ENCODE results near the gene LCP2. TPM values are rescaled to one million over a fixed set of nuclear protein-coding genes. Genes with fewer than 3 reads are reported as not detected.

The LCP2 gene
- total and polyA plus RNA-seq, 2 donors (not counting 1 experiment from before 2014, with no cell fraction given), result not detected

GRCh38 chr5:170226661-170227060 is 70.9 kb downstream of the LCP2 start:
- Histone ChIP-seq H3K9ac (ENCODE audit: insufficient read depth, low read length) (no peak overlapping the region), H3K9me3 (ENCODE audit: control insufficient read depth, insufficient read depth, low read depth, low read length) (no peaks in the 10 kb centered on the region), H3K79me2 (ENCODE audit: control insufficient read depth, insufficient read depth, low read length) (no peaks in the 10 kb centered on the region), H3K27ac (ENCODE audit: insufficient read depth, low read length) (no peak overlapping the region), H3K4me2 (ENCODE audit: extremely low read depth, insufficient read depth, low read length) (no peak overlapping the region), H3K36me3 (ENCODE audit: control insufficient read depth, insufficient read depth, low read length) (no peaks in the 10 kb centered on the region), H2AFZ (ENCODE audit: low read length) (no peak overlapping the region), H3K4me3 (replicated peaks in 1 of 4; ENCODE audit: control extremely low read depth in 1 of 4, insufficient read depth in 1 of 4, low read depth in 3 of 4, low read length in 4 of 4) (no peak overlapping the region), H3K27me3 (ENCODE audit: control insufficient read depth, insufficient read depth, low read length) (no peaks in the 10 kb centered on the region), H3K4me1 (ENCODE audit: control insufficient read depth, extremely low read depth, insufficient read depth, low read length) (no peaks in the 10 kb centered on the region), H4K20me1 (ENCODE audit: control insufficient read depth, extremely low read depth, insufficient read depth, low read length) (no peaks in the 10 kb centered on the region)
- DNase-seq (ENCODE audit: low read depth in 2 of 2), result no peak
- TF ChIP-seq, protein P1, sequence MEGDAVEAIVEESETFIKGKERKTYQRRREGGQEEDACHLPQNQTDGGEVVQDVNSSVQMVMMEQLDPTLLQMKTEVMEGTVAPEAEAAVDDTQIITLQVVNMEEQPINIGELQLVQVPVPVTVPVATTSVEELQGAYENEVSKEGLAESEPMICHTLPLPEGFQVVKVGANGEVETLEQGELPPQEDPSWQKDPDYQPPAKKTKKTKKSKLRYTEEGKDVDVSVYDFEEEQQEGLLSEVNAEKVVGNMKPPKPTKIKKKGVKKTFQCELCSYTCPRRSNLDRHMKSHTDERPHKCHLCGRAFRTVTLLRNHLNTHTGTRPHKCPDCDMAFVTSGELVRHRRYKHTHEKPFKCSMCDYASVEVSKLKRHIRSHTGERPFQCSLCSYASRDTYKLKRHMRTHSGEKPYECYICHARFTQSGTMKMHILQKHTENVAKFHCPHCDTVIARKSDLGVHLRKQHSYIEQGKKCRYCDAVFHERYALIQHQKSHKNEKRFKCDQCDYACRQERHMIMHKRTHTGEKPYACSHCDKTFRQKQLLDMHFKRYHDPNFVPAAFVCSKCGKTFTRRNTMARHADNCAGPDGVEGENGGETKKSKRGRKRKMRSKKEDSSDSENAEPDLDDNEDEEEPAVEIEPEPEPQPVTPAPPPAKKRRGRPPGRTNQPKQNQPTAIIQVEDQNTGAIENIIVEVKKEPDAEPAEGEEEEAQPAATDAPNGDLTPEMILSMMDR (conservative IDR thresholded peaks at IDR 0.05 in 1 of 2, IDR thresholded peaks at IDR 0.05 in 1 of 2; ENCODE audit: low read depth in 1 of 2, low read length in 2 of 2), result no peak
- TF ChIP-seq EZH2 (IDR thresholded peaks at IDR 0.05; ENCODE audit: low read length, missing control alignments), result no peak

DNA sequence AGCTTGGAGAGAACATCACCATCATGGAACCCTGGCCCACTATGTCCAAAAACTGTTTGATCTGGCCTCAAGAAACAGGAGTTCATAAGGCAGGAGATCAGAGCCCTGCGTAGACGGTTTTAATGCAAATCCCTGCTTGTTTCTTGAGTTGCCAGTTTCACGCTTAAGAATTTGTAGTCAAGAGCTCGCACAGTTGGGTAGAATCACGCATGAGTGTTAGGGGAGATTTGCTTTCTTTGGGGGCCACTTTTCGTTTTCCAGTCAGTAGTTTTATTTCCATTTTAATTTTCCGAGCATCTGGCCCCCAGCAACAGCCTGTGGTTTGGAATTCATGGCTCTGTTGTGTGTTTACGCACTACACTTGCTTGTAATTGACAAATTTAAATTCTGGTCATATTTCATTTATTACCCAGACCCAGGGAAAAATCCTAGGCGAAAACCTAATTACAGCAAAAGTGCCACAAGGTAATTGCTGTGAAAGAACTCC is 71.4 kb downstream of the LCP2 start:
- Histone ChIP-seq H3K27ac (ENCODE audit: insufficient read depth, low read length) (no peak overlapping the region), H3K9me3 (ENCODE audit: control insufficient read depth, insufficient read depth, low read depth, low read length) (no peaks in the 10 kb centered on the region), H3K27me3 (ENCODE audit: control insufficient read depth, insufficient read depth, low read length) (no peaks in the 10 kb centered on the region), H3K36me3 (ENCODE audit: control insufficient read depth, insufficient read depth, low read length) (no peaks in the 10 kb centered on the region), H3K9ac (ENCODE audit: insufficient read depth, low read length) (no peak overlapping the region), H3K4me1 (ENCODE audit: control insufficient read depth, extremely low read depth, insufficient read depth, low read length) (no peaks in the 10 kb centered on the region), H4K20me1 (ENCODE audit: control insufficient read depth, extremely low read depth, insufficient read depth, low read length) (no peaks in the 10 kb centered on the region), H3K79me2 (ENCODE audit: control insufficient read depth, insufficient read depth, low read length) (no peaks in the 10 kb centered on the region), H2AFZ (ENCODE audit: low read length) (no peak overlapping the region), H3K4me2 (ENCODE audit: extremely low read depth, insufficient read depth, low read length) (no peak overlapping the region), H3K4me3 (replicated peaks in 1 of 4; ENCODE audit: control extremely low read depth in 1 of 4, insufficient read depth in 1 of 4, low read depth in 3 of 4, low read length in 4 of 4) (no peak overlapping the region)
- no peak for DNase-seq (ENCODE audit: low read depth in 2 of 2)
- TF ChIP-seq, protein P1 (conservative IDR thresholded peaks at IDR 0.05 in 1 of 2, IDR thresholded peaks at IDR 0.05 in 1 of 2; ENCODE audit: low read depth in 1 of 2, low read length in 2 of 2), result no peak
- TF ChIP-seq EZH2 (IDR thresholded peaks at IDR 0.05; ENCODE audit: low read length, missing control alignments), result no peak

- Histone ChIP-seq H3K27ac (ENCODE audit: insufficient read depth, low read length) (no peak overlapping the region), H3K9me3 (ENCODE audit: control insufficient read depth, insufficient read depth, low read depth, low read length) (no peaks in the 10 kb centered on the region), H3K4me1 (ENCODE audit: control insufficient read depth, extremely low read depth, insufficient read depth, low read length) (no peaks in the 10 kb centered on the region), H3K27me3 (ENCODE audit: control insufficient read depth, insufficient read depth, low read length) (no peaks in the 10 kb centered on the region), H2AFZ (ENCODE audit: low read length) (no peak overlapping the region), H3K79me2 (ENCODE audit: control insufficient read depth, insufficient read depth, low read length) (no peaks in the 10 kb centered on the region), H4K20me1 (ENCODE audit: control insufficient read depth, extremely low read depth, insufficient read depth, low read length) (no peaks in the 10 kb centered on the region), H3K4me3 (replicated peaks in 1 of 4; ENCODE audit: control extremely low read depth in 1 of 4, insufficient read depth in 1 of 4, low read depth in 3 of 4, low read length in 4 of 4) (no peak overlapping the region), H3K36me3 (ENCODE audit: control insufficient read depth, insufficient read depth, low read length) (no peaks in the 10 kb centered on the region), H3K9ac (ENCODE audit: insufficient read depth, low read length) (no peak overlapping the region), H3K4me2 (ENCODE audit: extremely low read depth, insufficient read depth, low read length) (no peak overlapping the region)
- peak; percentile 41 to 69 for DNase-seq (ENCODE audit: low read depth in 2 of 2)
- TF ChIP-seq EZH2 (IDR thresholded peaks at IDR 0.05; ENCODE audit: low read length, missing control alignments), result no peak
- TF ChIP-seq, protein P1 (conservative IDR thresholded peaks at IDR 0.05 in 1 of 2, IDR thresholded peaks at IDR 0.05 in 1 of 2; ENCODE audit: low read depth in 1 of 2, low read length in 2 of 2), result peak; percentile 72 to 77
These were observed 72.0 kb downstream of the LCP2 start for GRCh38 chr5:170225326-170226128.

Data from fibroblast of lung (primary cell).